Mucosa of gallbladder (tissue), 1 donor: ENCODE data around the gene TMEM270. TPM values are rescaled to one million over a fixed set of nuclear protein-coding genes. Genes with fewer than 3 reads are reported as not detected.

Experiments
- DNase-seq: peaks from one replicate; pipeline ENCODE4 v3.0.0-alpha.2; 2020; ENCODE audit warnings: low spot score
- total RNA-seq: library from RNA; stranded (reverse); gene quantifications from one replicate; pipeline ENCODE4 v1.2.1, GENCODE V29; 2021
- donor health status: DM: no; HTN: no; CAD: no.

Gene TMEM270
- total RNA-seq, 1 donor from 2014 or later, result not detected

DNA sequence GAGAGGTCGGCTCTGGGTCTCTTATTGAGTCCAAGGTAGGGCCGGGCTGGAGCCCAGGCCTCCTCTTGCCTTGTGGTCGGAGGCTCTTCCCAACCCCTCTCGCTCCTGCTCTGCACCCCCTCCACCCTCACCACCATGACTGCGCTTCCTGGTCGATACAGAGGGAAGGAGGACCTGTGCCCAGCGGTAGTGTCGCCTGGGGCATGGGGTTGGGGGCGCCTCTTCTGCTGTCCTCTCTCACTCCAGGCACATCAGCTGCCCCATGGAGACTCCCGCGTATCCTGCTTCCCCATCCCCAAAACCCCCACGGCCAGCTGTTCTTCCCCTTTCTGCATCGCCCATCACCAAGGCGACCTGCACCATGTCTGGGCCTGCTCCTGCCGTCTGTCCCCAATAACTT, 44.4 kb downstream of the TMEM270 start:
- no peak for DNase-seq

DNA sequence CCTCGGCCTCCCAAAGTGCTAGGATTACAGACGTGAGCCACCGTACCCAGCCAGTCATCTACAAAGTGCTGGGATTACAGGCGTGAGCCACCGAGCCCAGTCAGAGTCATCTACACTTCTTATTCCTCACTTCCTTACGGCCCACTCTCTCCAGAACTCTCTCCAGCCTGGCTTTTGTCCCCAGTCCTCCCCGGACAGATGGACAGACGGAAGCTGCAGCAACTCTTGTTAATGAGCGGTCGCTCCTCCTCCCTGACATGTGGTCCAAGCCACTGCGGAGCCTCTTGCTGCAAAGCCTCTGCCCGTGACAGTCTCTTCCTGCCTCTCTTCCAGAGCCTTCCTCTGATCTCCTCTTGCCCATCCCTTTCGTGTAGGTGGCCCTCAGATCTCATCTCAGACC, 45.9 kb downstream of the TMEM270 start:
- no peak for DNase-seq

DNA sequence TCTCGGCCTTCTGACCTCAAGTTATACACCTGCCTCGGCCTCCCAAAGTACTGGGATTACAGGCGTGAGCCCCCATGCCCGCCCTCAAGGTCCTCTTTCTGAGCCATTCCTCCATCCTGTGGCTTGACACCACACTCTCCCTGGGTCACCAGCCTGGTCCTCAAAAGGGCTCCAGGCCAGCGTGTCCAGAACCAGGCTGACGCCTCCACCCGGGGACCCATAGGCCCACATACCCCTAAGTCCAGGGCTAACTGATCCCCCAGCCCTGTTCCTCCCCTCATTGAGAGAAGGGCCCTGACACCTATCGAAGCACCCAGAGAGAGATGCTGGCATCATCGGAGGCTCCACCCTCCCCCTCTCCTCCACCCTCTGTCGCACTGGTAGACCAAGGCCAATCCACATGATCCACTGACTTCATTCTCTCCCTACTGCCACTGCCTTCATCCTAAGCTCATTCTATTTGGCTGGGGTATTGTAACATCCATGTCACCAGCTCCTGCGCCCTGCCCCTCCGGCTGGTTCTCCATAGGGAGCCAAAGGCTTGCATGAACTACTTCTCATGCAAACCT, 46.7 kb downstream of the TMEM270 start:
- no peak for DNase-seq

DNA sequence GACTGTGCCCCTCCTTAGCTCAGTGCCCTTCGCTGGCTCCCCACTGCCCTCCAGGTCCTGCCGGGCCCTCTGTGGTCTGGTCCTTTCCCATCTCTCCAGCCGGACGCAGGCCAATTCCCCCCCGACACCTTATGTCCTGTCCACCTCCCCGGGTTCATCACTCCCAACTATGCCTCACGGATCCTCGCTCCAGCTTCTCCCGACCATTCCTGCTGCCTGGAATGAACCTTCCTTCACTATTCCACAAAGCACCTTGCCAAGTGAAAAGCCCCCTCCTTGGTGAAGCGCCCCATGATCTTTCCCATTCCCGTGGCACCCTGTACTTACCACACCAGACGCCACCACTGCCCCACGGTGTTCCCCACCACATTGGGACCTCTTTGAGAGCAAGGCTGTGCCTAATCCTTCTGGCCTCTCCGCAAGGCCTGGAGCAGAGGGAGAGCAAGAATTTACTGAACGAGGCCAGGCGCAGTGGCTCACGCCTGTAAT, 47.2 kb downstream of the TMEM270 start:
- DNase-seq, result no peak

DNA sequence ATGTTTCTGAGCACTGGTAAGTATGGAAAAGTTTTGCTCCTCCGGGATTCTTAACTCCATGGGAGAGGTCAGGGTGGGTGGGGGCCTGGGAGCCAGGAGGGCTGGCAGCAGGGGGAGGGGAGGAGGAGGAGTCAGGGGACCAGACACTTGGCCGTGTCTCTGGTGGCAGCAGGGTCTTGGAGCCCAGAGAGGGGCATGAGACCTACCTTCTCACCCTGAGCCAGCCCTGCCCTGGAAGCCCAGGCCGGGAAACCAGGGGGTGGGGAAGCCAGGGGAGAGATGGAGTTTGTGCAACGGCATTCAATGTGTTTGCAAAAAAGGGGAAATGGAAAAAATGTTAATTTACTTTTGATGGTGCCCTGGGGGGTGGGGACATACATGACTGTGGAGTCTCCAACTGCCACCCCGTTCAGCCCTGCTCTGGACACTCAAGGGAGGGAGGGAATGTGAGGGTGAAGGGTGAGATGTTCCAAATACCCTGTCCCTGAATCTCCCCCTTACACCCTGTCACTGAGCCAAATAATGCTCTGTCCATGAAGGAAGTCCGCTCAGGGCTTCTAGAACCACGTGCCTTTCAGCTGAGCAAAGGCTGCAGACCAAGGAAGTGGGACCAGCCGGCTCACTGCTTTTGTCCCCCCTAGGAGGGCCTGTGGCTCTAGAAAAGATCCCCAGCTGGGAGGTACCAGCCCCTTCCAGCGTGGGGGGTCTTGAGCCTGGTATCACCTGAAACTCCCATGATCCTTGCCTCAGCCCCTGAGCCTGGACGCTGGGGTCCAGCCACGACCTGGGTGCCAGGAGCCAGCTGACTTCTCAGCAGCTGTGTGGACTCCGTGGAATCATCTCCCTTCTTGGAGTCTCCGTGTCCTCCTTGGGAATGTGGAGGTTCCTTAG, 48.3 kb downstream of the TMEM270 start:
- no peak for DNase-seq

DNA sequence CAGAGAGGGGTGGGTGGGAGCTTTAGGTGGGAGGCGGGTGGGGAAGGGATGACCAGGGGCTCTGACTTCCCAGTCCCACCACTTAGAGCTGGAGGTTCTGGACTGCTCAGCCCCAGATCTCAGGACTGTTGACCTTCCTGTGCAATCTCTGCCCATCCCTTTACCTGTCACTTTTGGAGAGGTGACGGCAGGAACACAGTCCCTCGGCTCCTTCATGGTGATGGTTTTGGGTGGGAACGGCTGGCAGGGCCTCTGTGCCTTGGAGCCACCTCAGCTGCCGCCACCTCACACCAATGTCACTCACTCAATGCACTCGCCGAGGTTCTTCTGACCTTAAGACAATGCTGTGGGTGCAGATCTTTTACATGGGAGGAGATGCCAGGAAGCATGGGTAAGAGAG, 49.0 kb downstream of the TMEM270 start:
- no peak for DNase-seq

DNA sequence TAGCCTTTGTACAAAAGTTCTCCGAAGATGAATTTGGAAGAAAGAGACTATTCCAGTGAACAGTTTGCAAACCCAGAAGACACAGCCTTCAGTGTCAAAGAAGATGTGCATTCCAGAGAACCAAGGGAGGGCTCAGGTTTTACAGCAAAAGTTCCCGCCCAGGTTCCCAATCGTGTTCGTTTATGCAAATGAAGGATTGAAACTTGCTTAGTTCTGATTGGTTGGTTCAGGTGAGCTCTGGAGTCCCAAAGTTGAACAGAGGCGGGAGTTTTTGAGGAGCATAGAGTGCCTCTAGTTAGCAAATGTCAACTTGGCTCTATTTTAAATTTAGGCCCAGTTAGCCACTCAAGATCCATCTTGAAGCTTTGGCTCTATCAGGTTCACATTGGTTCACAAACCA, 51.3 kb downstream of the TMEM270 start:
- DNase-seq, result no peak

Other genes with a start within 250 kb of the TMEM270 start
- gene MLXIPL, start 236.6 kb upstream of the TMEM270 start, total RNA-seq, result 117 TPM
- 13.5 TPM for gene VPS37D, start 193.3 kb upstream of the TMEM270 start, total RNA-seq
- 15.9 TPM for gene DNAJC30, start 177.7 kb upstream of the TMEM270 start, total RNA-seq
- 57.6 TPM for gene BUD23, start 177.6 kb upstream of the TMEM270 start, total RNA-seq
- 33.8 TPM for gene STX1A, start 141.5 kb upstream of the TMEM270 start, total RNA-seq
- 55.8 TPM for gene ABHD11, start 122.4 kb upstream of the TMEM270 start, total RNA-seq
- gene CLDN3, start 90.9 kb upstream of the TMEM270 start, total RNA-seq, result 129 TPM
- 201 TPM for gene CLDN4, start 30.2 kb upstream of the TMEM270 start, total RNA-seq
- 3.1 TPM for gene METTL27, start 18.6 kb upstream of the TMEM270 start, total RNA-seq
- gene ELN, start 167.0 kb downstream of the TMEM270 start, total RNA-seq, result 70.3 TPM
- gene LIMK1, start 222.6 kb downstream of the TMEM270 start, total RNA-seq, result 26.9 TPM